Osteoblast (primary cell): ENCODE results near the gene FAS. TPM values are rescaled to one million over a fixed set of nuclear protein-coding genes. Genes with fewer than 3 reads are reported as not detected.

Source experiments
- DNase-seq: peaks from one replicate; pipeline ENCODE4 v3.0.0; 2011; ENCODE audit warnings: low spot score, mixed read lengths; ENCODE audit not compliant: insufficient read length; ENCODE audit errors: missing footprints
- H2AFZ ChIP-seq: 2 replicates; pipeline ENCODE4 v1.6.0; 2011; ENCODE audit warnings: mild to moderate bottlenecking, low read length
- H3K27ac ChIP-seq: 2 replicates; pipeline ENCODE4 v1.5.1; 2011; ENCODE audit warnings: mild to moderate bottlenecking, low read depth, low read length, moderate library complexity
- H3K27me3 ChIP-seq: 2 replicates; pipeline ENCODE4 v1.6.0; 2012; ENCODE audit warnings: mild to moderate bottlenecking, control low read depth, inconsistent platforms, low read length, moderate library complexity; ENCODE audit not compliant: insufficient read depth
- H3K36me3 ChIP-seq: 2 replicates; pipeline ENCODE4 v1.5.1; 2011; ENCODE audit warnings: mild to moderate bottlenecking, low read length, control low read depth, moderate library complexity; ENCODE audit not compliant: insufficient read depth
- H3K4me1 ChIP-seq: 2 replicates; pipeline ENCODE4 v1.5.1; 2011; ENCODE audit warnings: mild to moderate bottlenecking, low read length, control low read depth, moderate library complexity; ENCODE audit not compliant: insufficient read depth
- H3K4me2 ChIP-seq: 2 replicates; pipeline ENCODE4 v1.6.0; 2011; ENCODE audit warnings: mild to moderate bottlenecking, low read length; ENCODE audit not compliant: insufficient read depth
- H3K4me3 ChIP-seq: fragments of 200-600 bp; sonication (generic); 3 replicates; pipeline ENCODE4 v1.5.1; 2012; ENCODE audit warnings: mild to moderate bottlenecking, low read length, inconsistent platforms; ENCODE audit not compliant: insufficient read depth
- H3K79me2 ChIP-seq: 2 replicates; pipeline ENCODE4 v1.6.0; 2012; ENCODE audit warnings: mild to moderate bottlenecking, low read length, control low read depth, inconsistent platforms; ENCODE audit not compliant: insufficient read depth
- H3K9me3 ChIP-seq: 2 replicates; pipeline ENCODE4 v1.5.1; 2011; ENCODE audit warnings: low read depth, low read length, control low read depth
- H4K20me1 ChIP-seq: 2 replicates; pipeline ENCODE4 v1.6.0; 2012; ENCODE audit warnings: mild to moderate bottlenecking, low read length, control low read depth; ENCODE audit not compliant: insufficient read depth
- total RNA-seq: library from RNA; depleted of rRNA; stranded (reverse); fragments of >200 nt; gene quantifications from 2 replicates; pipeline ENCODE4 v1.2.3, GENCODE V29; 2012
- TF ChIP-seq, protein P1 (sequence below): IDR thresholded peaks from 2 replicates; pipeline ENCODE4 v1.5.1; 2011; ENCODE audit warnings: mild to moderate bottlenecking, low read depth, low read length, moderate library complexity; ENCODE audit errors: extremely low read depth

FAS gene
- total RNA-seq, 1 donor, result 49.6 TPM

- Histone ChIP-seq H3K36me3 (no peaks in the 10 kb centered on the region), H3K4me2 (no peak overlapping the region), H3K4me3 (no peak overlapping the region), H3K27me3 (no peaks in the 10 kb centered on the region), H3K4me1 (no peaks in the 10 kb centered on the region), H2AFZ (no peak overlapping the region), H3K9me3 (no peaks in the 10 kb centered on the region), H3K27ac (no peak overlapping the region), H3K79me2 (no peaks in the 10 kb centered on the region), H4K20me1 (no peaks in the 10 kb centered on the region)
- TF ChIP-seq, protein P1, sequence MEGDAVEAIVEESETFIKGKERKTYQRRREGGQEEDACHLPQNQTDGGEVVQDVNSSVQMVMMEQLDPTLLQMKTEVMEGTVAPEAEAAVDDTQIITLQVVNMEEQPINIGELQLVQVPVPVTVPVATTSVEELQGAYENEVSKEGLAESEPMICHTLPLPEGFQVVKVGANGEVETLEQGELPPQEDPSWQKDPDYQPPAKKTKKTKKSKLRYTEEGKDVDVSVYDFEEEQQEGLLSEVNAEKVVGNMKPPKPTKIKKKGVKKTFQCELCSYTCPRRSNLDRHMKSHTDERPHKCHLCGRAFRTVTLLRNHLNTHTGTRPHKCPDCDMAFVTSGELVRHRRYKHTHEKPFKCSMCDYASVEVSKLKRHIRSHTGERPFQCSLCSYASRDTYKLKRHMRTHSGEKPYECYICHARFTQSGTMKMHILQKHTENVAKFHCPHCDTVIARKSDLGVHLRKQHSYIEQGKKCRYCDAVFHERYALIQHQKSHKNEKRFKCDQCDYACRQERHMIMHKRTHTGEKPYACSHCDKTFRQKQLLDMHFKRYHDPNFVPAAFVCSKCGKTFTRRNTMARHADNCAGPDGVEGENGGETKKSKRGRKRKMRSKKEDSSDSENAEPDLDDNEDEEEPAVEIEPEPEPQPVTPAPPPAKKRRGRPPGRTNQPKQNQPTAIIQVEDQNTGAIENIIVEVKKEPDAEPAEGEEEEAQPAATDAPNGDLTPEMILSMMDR, result no peak
- no peak for DNase-seq
These were observed 63.0 kb downstream of the FAS start for GRCh38 chr10:89053555-89053954.

DNA sequence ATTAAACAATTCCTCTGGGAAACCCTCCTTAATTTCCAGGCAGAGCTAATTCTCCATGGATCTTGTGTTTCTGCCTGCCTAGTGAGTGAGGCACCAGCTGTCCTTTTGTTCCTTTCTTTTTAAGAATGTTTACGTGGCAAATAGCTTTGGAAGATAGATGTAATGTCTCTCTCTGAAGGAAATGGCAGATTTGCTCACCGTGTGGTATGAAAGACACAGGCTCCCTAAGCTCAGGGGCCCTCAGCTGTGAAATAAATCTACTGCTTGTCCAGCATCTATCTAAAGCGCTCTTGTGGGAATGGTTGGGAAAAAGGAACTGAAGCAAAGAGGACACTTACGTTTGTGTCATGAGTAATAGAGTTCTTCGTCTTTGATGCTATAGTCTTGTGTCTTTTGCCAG lies 64.6 kb downstream of the FAS start:
- H3K36me3 ChIP-seq, result no peaks in the 10 kb centered on the region
- DNase-seq, result no peak
- no peaks in the 10 kb centered on the region for H3K79me2 ChIP-seq
- H4K20me1 ChIP-seq, result no peaks in the 10 kb centered on the region
- no peak overlapping the region for H3K27ac ChIP-seq
- no peaks in the 10 kb centered on the region for H3K9me3 ChIP-seq
- H3K4me3 ChIP-seq, result no peak overlapping the region
- H3K27me3 ChIP-seq, result no peaks in the 10 kb centered on the region
- TF ChIP-seq, protein P1, result no peak
- no peak overlapping the region for H3K4me2 ChIP-seq
- H3K4me1 ChIP-seq, result no peaks in the 10 kb centered on the region
- no peak overlapping the region for H2AFZ ChIP-seq

DNA sequence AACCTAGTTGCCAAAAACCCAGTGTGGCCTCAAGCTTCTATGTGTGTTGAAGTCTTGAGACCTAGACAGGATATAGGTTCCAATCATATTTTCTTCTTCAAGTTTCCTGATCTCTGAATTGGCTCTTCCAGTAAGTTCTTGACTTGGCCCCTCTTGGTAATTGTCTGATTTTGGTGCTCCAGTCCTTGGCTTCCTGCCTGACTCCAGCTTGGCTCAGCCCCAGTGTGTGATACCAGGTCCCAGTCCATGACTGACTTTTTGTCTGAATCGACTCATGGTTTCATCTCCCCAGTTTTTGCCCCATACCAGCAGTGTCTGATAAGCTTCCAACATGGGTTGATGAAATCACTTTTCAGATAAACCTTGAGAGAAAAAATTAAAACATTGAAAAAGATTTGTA lies 72.3 kb downstream of the FAS start:
- Histone ChIP-seq H4K20me1 (no peaks in the 10 kb centered on the region), H3K36me3 (no peaks in the 10 kb centered on the region), H3K9me3 (no peaks in the 10 kb centered on the region), H2AFZ (no peak overlapping the region), H3K4me2 (no peak overlapping the region), H3K4me3 (no peak overlapping the region), H3K27ac (no peak overlapping the region), H3K79me2 (no peaks in the 10 kb centered on the region), H3K4me1 (no peaks in the 10 kb centered on the region), H3K27me3 (no peaks in the 10 kb centered on the region)
- TF ChIP-seq, protein P1, result no peak
- no peak for DNase-seq

DNA sequence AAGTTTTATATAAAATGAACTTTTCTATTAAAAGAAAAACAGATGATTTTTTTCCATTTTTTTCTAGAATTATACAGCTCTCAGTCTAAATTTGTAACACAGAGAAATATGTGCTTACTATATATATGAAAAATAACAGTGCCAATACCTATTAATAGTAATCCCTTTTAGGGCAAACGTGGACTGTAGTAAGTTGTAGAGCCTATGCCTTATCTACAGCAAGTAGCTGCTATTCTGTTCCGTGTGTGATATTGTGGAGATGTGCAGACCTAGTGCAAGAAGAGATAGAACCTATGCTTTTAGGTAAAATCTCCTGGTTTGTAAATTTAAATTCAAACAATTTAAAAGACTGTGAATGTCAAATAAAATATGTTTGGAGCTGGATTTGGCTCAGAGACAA lies 72.9 kb downstream of the FAS start:
- TF ChIP-seq, protein P1, result no peak
- Histone ChIP-seq H3K27me3 (no peaks in the 10 kb centered on the region), H3K27ac (no peak overlapping the region), H3K4me1 (no peaks in the 10 kb centered on the region), H3K36me3 (no peaks in the 10 kb centered on the region), H4K20me1 (no peaks in the 10 kb centered on the region), H3K9me3 (no peaks in the 10 kb centered on the region), H3K79me2 (no peaks in the 10 kb centered on the region), H3K4me2 (no peak overlapping the region), H2AFZ (no peak overlapping the region), H3K4me3 (no peak overlapping the region)
- no peak for DNase-seq
